RWPE2 (cell line): ENCODE data around the gene PRAF2.

Experiments used
- ATAC-seq: fragments of 200-7000 bp; cut with Tn5 transposase; 3 replicates; pipeline ENCODE4 v1.9.1; 2021; ENCODE audit warnings: low read depth
- DNase-seq: peaks from one replicate; pipeline ENCODE4 v3.0.0-alpha.2; 2020; ENCODE audit warnings: low spot score
- H3K27ac ChIP-seq: fragments of 450-650 bp; 2 replicates; pipeline ENCODE4 v1.5.1; 2017; ENCODE audit warnings: mild to moderate bottlenecking; ENCODE audit not compliant: poor library complexity, severe bottlenecking
- H3K27me3 ChIP-seq: fragments of 250-450 bp; sonication (Bioruptor Pico); 2 replicates; pipeline ENCODE4 v1.5.1; 2021; ENCODE audit warnings: mild to moderate bottlenecking, moderate library complexity; ENCODE audit not compliant: insufficient read depth, poor library complexity, severe bottlenecking
- H3K36me3 ChIP-seq: fragments of 250-450 bp; sonication (Bioruptor Pico); 2 replicates; pipeline ENCODE4 v1.5.1; 2020; ENCODE audit warnings: low read depth, mild to moderate bottlenecking, moderate library complexity
- H3K4me1 ChIP-seq: fragments of 250-450 bp; sonication (Bioruptor Pico); 2 replicates; pipeline ENCODE4 v1.5.1; 2021; ENCODE audit warnings: mild to moderate bottlenecking, moderate library complexity; ENCODE audit not compliant: insufficient read depth, poor library complexity, severe bottlenecking
- H3K4me3 ChIP-seq: fragments of 250-450 bp; sonication (Bioruptor Pico); 2 replicates; pipeline ENCODE4 v1.5.1; 2021; ENCODE audit warnings: mild to moderate bottlenecking, moderate library complexity; ENCODE audit not compliant: severe bottlenecking
- H3K9me3 ChIP-seq: fragments of 250-450 bp; sonication (Bioruptor Pico); 2 replicates; pipeline ENCODE4 v1.5.1; 2021; ENCODE audit warnings: mild to moderate bottlenecking, moderate library complexity; ENCODE audit not compliant: severe bottlenecking
- TF ChIP-seq, protein P1 (sequence below): fragments of 450-650 bp; IDR thresholded peaks from one replicate; pipeline ENCODE4 v1.5.1; 2017; ENCODE audit warnings: mild to moderate bottlenecking, moderate library complexity; ENCODE audit not compliant: poor library complexity, severe bottlenecking

Gene PRAF2

DNA sequence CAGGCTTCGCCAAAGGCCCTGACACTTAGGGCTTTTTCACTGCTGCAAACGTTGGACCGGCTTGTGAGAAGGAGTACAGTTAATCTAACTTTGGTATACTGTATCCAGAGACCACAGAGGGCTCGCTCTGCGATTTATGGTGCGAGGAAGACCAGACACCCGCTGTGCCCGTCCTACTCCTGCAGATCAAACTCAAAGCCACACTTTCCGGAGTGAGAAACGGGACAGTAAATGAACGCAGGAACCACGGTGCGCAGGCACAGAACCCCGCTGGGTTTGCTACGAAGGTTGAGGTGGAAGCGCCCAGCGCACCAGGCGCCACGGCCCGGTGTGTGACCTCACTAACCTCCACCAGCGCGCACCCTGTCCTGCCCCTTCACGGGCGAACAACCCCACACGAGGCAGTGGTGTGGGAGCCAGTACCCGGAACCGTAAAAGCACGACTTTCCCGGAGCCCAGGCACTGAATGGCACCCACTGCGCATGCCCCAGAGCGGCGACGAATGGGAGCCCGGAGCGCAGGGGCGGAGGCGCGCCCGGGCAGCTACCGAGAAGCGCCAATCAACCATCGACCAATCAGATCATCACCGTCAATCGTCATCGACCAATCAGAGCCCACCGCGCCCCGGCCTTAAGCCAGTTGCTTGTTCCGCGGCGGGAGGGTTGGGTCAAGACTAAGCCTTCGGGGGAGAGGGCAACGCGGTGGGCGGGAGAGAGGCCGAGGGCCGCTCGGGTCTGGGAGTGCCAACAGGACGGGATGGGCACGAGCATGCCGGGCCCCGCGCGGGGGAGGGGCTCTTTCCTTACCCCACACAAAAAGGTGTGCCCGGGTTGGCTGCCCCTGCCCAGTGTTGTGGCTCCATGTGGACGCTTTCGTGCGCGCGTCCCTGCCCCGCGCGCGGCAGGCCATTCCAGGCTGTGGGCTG lies 27.2 kb upstream of the PRAF2 start:
- Histone ChIP-seq H3K27me3 (no peaks in the 10 kb centered on the region), H3K4me1 (no peaks in the 10 kb centered on the region), H3K36me3 (no peaks in the 10 kb centered on the region), H3K9me3 (no peaks in the 10 kb centered on the region), H3K4me3 (peak overlapping the region; percentile 67), H3K27ac (peak overlapping the region; percentile 46)
- ATAC-seq: peak; percentile 96
- peak; percentile 90 for DNase-seq
- TF ChIP-seq, protein P1, sequence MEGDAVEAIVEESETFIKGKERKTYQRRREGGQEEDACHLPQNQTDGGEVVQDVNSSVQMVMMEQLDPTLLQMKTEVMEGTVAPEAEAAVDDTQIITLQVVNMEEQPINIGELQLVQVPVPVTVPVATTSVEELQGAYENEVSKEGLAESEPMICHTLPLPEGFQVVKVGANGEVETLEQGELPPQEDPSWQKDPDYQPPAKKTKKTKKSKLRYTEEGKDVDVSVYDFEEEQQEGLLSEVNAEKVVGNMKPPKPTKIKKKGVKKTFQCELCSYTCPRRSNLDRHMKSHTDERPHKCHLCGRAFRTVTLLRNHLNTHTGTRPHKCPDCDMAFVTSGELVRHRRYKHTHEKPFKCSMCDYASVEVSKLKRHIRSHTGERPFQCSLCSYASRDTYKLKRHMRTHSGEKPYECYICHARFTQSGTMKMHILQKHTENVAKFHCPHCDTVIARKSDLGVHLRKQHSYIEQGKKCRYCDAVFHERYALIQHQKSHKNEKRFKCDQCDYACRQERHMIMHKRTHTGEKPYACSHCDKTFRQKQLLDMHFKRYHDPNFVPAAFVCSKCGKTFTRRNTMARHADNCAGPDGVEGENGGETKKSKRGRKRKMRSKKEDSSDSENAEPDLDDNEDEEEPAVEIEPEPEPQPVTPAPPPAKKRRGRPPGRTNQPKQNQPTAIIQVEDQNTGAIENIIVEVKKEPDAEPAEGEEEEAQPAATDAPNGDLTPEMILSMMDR: no peak

DNA sequence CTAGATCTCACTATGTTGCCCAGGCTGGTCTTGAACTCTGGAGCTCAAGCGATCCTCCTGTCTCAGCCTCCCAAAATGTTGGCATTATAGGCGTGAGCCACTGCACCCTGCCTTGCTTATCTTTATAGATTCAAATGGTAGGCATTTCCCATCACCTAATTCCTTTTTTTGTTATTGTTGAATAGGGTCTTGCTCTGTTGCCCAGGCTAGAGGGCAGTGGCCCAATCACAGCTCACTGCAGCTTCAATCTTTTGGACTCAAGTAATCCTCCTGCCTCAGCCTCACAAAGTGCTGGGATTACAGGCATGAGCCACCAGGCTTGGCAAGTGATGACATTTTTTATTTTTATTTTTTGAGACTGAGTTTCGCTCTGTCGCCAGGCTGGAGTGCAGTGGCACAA lies 22.6 kb upstream of the PRAF2 start:
- Histone ChIP-seq H3K36me3 (no peaks in the 10 kb centered on the region), H3K27ac (no peak overlapping the region), H3K27me3 (no peaks in the 10 kb centered on the region), H3K4me1 (no peaks in the 10 kb centered on the region), H3K9me3 (no peaks in the 10 kb centered on the region), H3K4me3 (no peak overlapping the region)
- DNase-seq (no peak), ATAC-seq (no peak)
- TF ChIP-seq, protein P1: no peak

DNA sequence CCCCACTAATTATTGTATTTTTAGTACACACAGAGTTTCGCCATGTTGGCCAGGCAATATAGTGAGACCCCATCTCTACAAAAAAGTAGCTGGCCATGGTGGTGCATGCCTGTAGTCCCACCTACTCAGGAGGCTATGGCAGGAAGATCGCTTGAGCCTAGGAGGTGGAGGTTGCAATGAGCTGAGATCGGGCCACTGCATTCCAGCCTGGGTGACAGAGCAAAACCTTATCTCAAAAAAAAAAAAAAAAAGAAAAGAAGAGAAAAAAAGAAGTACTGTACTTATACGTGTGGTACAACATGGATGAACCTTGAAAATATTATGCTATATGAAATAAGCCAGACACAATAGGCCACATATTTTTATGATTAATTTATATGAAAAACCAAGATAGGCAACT lies 15.8 kb upstream of the PRAF2 start:
- no peak for DNase-seq

GRCh38 chrX:49082271-49082871 lies 8.6 kb upstream of the PRAF2 start:
- no peak overlapping the region for H3K27ac ChIP-seq
- H3K36me3 ChIP-seq: no peaks in the 10 kb centered on the region
- ATAC-seq (no peak), DNase-seq (no peak)
- TF ChIP-seq, protein P1: no peak
- no peaks in the 10 kb centered on the region for H3K9me3 ChIP-seq
- no peaks in the 10 kb centered on the region for H3K27me3 ChIP-seq
- H3K4me3 ChIP-seq: no peak overlapping the region
- no peaks in the 10 kb centered on the region for H3K4me1 ChIP-seq

More for the DNA sequence above, 15.8 kb upstream of the PRAF2 start:
- no peaks in the 10 kb centered on the region for H3K36me3 ChIP-seq
- H3K4me3 ChIP-seq: no peak overlapping the region
- no peaks in the 10 kb centered on the region for H3K4me1 ChIP-seq
- H3K27ac ChIP-seq: no peak overlapping the region
- H3K27me3 ChIP-seq: no peaks in the 10 kb centered on the region
- TF ChIP-seq, protein P1: no peak
- H3K9me3 ChIP-seq: no peaks in the 10 kb centered on the region
- ATAC-seq: no peak
